Activated CD4-positive, CD25-positive, alpha-beta regulatory T cell treated with anti-CD3 and anti-CD28 coated beads, Interleukin-2, amount 50 U/mL, for 16 hours (primary cell): ENCODE results near the gene PTGR2.
"Not testable (repeated sequence)": the region's sequence is repeated elsewhere in the genome, so short reads cannot be mapped to it uniquely, and the experiment has no call there.

Experiments
- DNase-seq: peaks from one replicate; pipeline ENCODE4 v3.0.0-alpha.2; 2020; ENCODE audit warnings: low read depth, low spot score

Gene PTGR2

GRCh38 chr14:73851567-73852382, at the start of gene PTGR2:
PTGR2 (plus strand) TSS chr14:73851831; CDS start chr14:73858863, 7,032 bp downstream.
- peak; percentile 67 for DNase-seq

GRCh38 chr14:73802431-73803188, 49.0 kb upstream of the PTGR2 start:
- DNase-seq = no peak

- DNase-seq = no peak
These were observed 47.0 kb upstream of the PTGR2 start for GRCh38 chr14:73804636-73805035.

GRCh38 chr14:73807457-73807856, 44.2 kb upstream of the PTGR2 start:
- DNase-seq = no peak

- DNase-seq = no peak
These were observed 42.2 kb upstream of the PTGR2 start for GRCh38 chr14:73809391-73809790.

- no peak for DNase-seq
These were observed 41.0 kb upstream of the PTGR2 start for GRCh38 chr14:73810478-73811163.

- DNase-seq = no peak
These were observed 40.5 kb upstream of the PTGR2 start for GRCh38 chr14:73811164-73811503.

- DNase-seq = no peak
These were observed 37.5 kb upstream of the PTGR2 start for GRCh38 chr14:73814153-73814552.

GRCh38 chr14:73815849-73816248, 35.8 kb upstream of the PTGR2 start:
- no peak for DNase-seq

- DNase-seq = no peak
These were observed 35.2 kb upstream of the PTGR2 start for GRCh38 chr14:73816393-73816816.

- DNase-seq = no peak
These were observed 34.5 kb upstream of the PTGR2 start for GRCh38 chr14:73817020-73817655.

GRCh38 chr14:73818821-73819220, 32.8 kb upstream of the PTGR2 start:
- no peak for DNase-seq

GRCh38 chr14:73820631-73821030, 31.0 kb upstream of the PTGR2 start:
- DNase-seq = no peak

- DNase-seq = no peak
These were observed 28.2 kb upstream of the PTGR2 start for GRCh38 chr14:73823339-73823885.

- no peak for DNase-seq
These were observed 27.5 kb upstream of the PTGR2 start for GRCh38 chr14:73824127-73824526.

GRCh38 chr14:73824536-73824935, 27.1 kb upstream of the PTGR2 start:
- no peak for DNase-seq

- DNase-seq = peak; percentile 51
These were observed 26.0 kb upstream of the PTGR2 start for GRCh38 chr14:73825551-73826188.

GRCh38 chr14:73827190-73827589, 24.4 kb upstream of the PTGR2 start:
- DNase-seq = not testable (repeated sequence)

GRCh38 chr14:73829071-73829470, 22.6 kb upstream of the PTGR2 start:
- DNase-seq = no peak

- DNase-seq = no peak
These were observed 21.9 kb upstream of the PTGR2 start for GRCh38 chr14:73829526-73830431.
